Duodenal mucosa (tissue), 2 donors: ENCODE measurements around the gene ADAMTS18.

Experiments
- H3K27ac ChIP-seq: one replicate; pipeline ENCODE4 v1.7.0; 2013; ENCODE audit warnings: low read depth, low read length
- H3K27me3 ChIP-seq, 2 donors: one replicate each; pipeline ENCODE4 v1.7.0; 2013; ENCODE audit warnings: low read length in 2 of 2, control low read depth in 1 of 2; ENCODE audit not compliant: insufficient read depth in 2 of 2, control insufficient read depth in 1 of 2
- H3K36me3 ChIP-seq, 2 donors: one replicate each; pipeline ENCODE4 v1.7.0; 2013; ENCODE audit warnings: low read length in 2 of 2, control low read depth in 1 of 2; ENCODE audit not compliant: insufficient read depth in 2 of 2, control insufficient read depth in 1 of 2
- H3K4me1 ChIP-seq, 2 donors: one replicate each; pipeline ENCODE4 v1.7.0; 2013; ENCODE audit warnings: low read length in 2 of 2, control low read depth in 1 of 2; ENCODE audit not compliant: insufficient read depth in 2 of 2, control insufficient read depth in 1 of 2
- H3K4me3 ChIP-seq, 2 donors: one replicate each; pipeline ENCODE4 v1.7.0; 2013; ENCODE audit warnings: low read length in 2 of 2, low read depth in 1 of 2
- H3K9ac ChIP-seq, 2 donors: one replicate each; pipeline ENCODE4 v1.7.0; 2013; ENCODE audit warnings: low read length in 2 of 2, low read depth in 1 of 2
- H3K9me3 ChIP-seq, 2 donors: one replicate each; pipeline ENCODE4 v1.7.0; 2013; ENCODE audit warnings: low read length in 2 of 2, control low read depth in 1 of 2; ENCODE audit not compliant: control insufficient read depth in 1 of 2

Gene ADAMTS18

DNA sequence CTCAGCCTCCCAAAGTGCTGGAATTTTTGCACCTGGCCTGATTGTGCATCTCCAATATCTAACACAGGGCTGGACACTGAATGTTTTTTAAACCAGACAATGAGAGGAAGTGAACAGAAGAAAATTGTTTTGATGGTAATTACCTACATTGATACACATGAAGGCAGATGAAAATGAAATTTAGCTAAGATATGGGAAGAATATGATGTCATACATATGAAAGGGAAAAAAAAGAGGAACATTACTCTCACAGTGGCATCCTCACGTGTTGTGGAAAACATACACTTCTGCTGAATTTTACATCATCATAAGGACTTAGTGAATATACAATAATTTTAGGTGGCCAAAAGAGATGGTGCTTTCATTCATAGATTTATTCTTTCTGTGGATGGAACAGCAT, 124.0 kb downstream of the ADAMTS18 start:
- H3K9me3 ChIP-seq = no peaks in the 10 kb centered on the region
- H3K36me3 ChIP-seq = no peaks in the 10 kb centered on the region
- H3K27me3 ChIP-seq = no peaks in the 10 kb centered on the region
- no peak overlapping the region for H3K27ac ChIP-seq
- no peak overlapping the region for H3K4me3 ChIP-seq
- no peak overlapping the region for H3K9ac ChIP-seq
- no peaks in the 10 kb centered on the region for H3K4me1 ChIP-seq

DNA sequence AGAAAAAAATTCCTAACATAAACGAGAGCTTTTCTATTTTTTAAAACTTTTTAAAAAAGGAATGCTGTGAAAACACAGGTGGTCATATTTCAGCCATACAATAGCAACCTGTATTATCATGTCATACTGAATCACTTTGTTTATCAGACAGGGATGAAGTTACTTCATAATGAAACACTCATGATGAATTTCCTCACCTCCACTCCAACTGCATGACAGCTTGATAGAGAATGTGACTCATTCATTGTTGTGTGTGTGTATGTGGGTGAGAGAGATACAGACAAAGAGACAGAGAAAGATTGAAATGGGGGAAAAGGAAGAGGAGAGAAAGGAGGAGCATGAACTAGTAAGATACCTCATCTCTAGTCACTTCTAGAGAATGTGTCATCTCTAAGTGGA, 126.7 kb downstream of the ADAMTS18 start:
- H3K27ac ChIP-seq = no peak overlapping the region
- H3K4me3 ChIP-seq = no peak overlapping the region
- H3K27me3 ChIP-seq = no peaks in the 10 kb centered on the region
- no peaks in the 10 kb centered on the region for H3K4me1 ChIP-seq
- no peaks in the 10 kb centered on the region for H3K36me3 ChIP-seq
- no peak overlapping the region for H3K9ac ChIP-seq
- no peaks in the 10 kb centered on the region for H3K9me3 ChIP-seq

DNA sequence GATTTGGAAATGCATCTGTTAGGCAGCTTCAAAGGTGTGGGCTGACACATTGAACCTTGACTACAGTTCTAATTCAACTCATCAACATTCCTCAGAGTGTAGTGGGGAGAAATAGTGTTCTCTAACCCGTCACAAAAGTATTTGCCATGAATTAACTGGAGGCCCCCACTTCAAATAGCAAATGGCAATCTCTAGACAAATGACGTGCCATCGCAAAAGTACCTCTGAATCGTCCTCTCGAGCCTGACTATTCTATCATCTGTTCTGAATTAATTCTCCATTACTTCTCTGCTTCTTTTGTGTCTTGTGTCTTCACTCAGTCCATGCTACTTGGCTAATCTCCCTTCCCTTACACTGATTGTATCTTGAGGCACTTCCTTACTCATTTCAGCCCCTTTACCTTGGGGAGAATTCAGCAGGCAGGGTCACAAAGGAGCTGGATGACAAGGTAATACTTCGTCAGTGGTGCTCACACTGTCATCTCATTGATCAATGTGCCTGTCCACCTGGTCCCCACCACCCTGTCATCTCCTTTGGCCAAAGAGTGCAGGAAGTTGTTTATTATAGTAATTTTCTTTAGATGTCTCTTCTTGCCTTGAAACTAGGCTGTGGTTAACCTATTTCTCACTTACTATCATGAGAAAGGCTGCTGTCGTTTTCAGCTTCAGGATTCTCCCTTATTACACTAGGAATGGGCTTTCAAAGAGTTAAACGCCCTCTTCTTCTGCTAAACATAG, 127.2 kb downstream of the ADAMTS18 start:
- H3K4me3 ChIP-seq = no peak overlapping the region
- no peaks in the 10 kb centered on the region for H3K36me3 ChIP-seq
- no peak overlapping the region for H3K27ac ChIP-seq
- no peaks in the 10 kb centered on the region for H3K4me1 ChIP-seq
- no peaks in the 10 kb centered on the region for H3K9me3 ChIP-seq
- no peaks in the 10 kb centered on the region for H3K27me3 ChIP-seq
- no peak overlapping the region for H3K9ac ChIP-seq

DNA sequence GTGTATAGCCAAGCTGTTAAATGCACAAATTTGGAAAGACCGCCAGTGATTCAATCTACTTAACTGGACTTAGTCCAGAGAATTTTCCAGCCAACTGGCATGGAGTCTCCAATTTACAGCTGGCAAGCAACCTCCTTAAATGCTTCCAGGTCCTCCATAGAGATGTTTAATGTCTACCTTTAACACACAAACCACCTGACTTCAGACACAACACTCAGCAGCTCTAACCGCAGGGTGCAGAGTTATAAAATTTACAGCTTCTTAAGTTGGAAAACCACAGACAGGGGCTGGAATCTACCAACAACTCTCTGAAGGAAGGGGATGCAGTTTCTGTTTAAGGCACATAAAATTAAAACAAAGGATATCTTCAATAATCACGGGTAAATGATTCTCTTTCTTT, 128.8 kb downstream of the ADAMTS18 start:
- Histone ChIP-seq H3K9me3 (no peaks in the 10 kb centered on the region), H3K4me3 (no peak overlapping the region), H3K4me1 (no peaks in the 10 kb centered on the region), H3K36me3 (no peaks in the 10 kb centered on the region), H3K9ac (no peak overlapping the region), H3K27me3 (no peaks in the 10 kb centered on the region), H3K27ac (no peak overlapping the region)

DNA sequence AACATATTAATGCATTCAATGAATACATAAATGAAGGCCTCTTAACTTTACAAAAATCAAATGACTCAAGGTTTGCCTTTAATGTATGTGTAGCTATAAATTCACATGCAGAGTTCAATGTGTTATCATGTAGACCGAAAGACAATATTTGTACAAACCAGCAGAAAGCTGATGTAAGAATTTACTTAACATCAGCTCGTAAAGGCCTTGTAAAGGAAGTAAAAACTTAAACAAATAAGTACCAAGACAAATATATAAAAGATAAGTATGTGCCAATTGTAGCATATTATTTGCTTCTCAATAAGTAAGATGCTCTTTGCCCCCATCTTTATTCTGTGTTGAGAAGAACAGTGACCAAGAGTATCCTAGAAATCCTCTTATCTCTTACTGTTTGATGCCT, 130.0 kb downstream of the ADAMTS18 start:
- H3K9me3 ChIP-seq = no peaks in the 10 kb centered on the region
- H3K27ac ChIP-seq = no peak overlapping the region
- no peaks in the 10 kb centered on the region for H3K4me1 ChIP-seq
- H3K27me3 ChIP-seq = no peaks in the 10 kb centered on the region
- H3K4me3 ChIP-seq = no peak overlapping the region
- no peak overlapping the region for H3K9ac ChIP-seq
- no peaks in the 10 kb centered on the region for H3K36me3 ChIP-seq

DNA sequence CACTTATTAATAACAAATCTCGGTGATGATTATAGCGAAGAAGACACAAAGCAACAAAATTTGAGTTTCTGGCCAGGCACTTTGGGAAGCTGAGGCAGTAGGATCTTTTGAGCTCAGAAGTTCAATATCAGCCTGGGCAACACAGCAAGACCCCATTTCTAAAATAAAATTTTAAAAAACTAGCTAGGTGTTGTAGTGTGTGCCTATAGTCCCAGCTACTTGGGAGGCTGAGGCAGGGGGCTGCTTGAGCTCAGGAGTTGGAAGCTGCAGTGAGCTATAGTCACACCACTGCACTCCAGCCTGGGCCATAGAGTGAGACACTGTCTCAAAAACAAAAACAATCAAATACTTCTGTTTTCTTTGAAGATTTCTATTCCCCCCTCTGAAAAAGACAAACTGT, 130.7 kb downstream of the ADAMTS18 start:
- no peaks in the 10 kb centered on the region for H3K9me3 ChIP-seq
- no peaks in the 10 kb centered on the region for H3K36me3 ChIP-seq
- no peak overlapping the region for H3K27ac ChIP-seq
- no peak overlapping the region for H3K9ac ChIP-seq
- no peak overlapping the region for H3K4me3 ChIP-seq
- no peaks in the 10 kb centered on the region for H3K4me1 ChIP-seq
- H3K27me3 ChIP-seq = no peaks in the 10 kb centered on the region

DNA sequence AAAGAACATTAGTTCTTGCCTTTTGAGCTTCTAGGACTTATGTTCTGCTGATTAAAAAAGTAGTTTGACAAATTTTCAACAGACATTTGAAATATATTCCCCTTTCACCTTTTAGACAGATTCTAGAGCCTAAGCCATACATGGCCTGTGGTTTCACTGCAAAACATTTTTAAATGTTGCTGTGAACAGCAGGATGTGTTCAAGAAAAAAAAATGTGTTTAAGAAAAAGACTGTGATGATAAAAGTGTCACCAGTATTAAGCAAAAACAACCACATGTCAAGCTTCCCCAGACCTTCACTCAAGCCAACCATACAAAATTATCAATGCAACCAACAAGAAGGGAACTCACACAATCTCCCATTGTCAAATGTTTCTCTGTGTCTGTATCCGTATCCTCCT, 132.2 kb downstream of the ADAMTS18 start:
- Histone ChIP-seq H3K9me3 (no peaks in the 10 kb centered on the region), H3K27me3 (no peaks in the 10 kb centered on the region), H3K4me1 (no peaks in the 10 kb centered on the region), H3K36me3 (no peaks in the 10 kb centered on the region), H3K4me3 (no peak overlapping the region), H3K9ac (no peak overlapping the region), H3K27ac (no peak overlapping the region)

DNA sequence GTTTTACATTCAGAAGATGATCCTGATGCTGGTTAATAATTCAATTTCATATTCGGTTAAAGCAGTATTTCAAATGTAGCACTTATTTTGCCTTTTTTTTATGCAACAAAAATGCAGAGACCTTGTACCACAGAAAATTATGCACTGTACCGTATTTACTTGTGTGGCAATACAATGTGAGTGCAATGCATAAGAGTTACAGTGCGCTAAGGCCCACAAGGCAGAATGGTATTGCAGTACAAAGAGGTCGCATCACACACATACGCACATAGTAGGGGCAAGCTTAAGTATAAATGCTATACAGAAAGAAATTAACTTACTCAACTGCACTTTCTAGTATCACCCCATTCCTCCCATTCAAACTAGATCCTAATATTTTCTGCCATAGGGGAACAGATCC, 132.6 kb downstream of the ADAMTS18 start:
- no peaks in the 10 kb centered on the region for H3K27me3 ChIP-seq
- H3K27ac ChIP-seq = no peak overlapping the region
- H3K9ac ChIP-seq = no peak overlapping the region
- no peaks in the 10 kb centered on the region for H3K4me1 ChIP-seq
- no peak overlapping the region for H3K4me3 ChIP-seq
- no peaks in the 10 kb centered on the region for H3K9me3 ChIP-seq
- no peaks in the 10 kb centered on the region for H3K36me3 ChIP-seq

DNA sequence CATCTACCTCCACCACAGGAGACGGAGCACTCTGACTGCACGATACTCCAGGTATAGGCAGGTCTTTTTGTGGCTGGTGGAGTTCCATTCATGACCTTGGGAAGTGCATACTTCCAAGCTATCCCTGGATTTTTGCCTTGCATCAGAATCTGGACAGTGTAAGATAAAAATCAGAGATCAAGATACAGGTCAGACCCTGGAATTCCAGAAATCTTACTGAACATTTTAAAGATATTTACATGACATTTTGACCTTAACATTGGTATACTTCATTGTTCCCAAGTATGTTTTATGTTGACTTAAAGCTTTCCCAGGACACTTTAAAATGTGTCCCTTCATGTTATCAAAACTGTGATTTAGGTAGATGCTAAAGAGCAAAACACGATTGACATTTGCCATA, 134.6 kb downstream of the ADAMTS18 start:
- H3K4me3 ChIP-seq = no peak overlapping the region
- no peaks in the 10 kb centered on the region for H3K36me3 ChIP-seq
- no peak overlapping the region for H3K27ac ChIP-seq
- H3K9ac ChIP-seq = no peak overlapping the region
- no peaks in the 10 kb centered on the region for H3K4me1 ChIP-seq
- H3K27me3 ChIP-seq = no peaks in the 10 kb centered on the region
- H3K9me3 ChIP-seq = no peaks in the 10 kb centered on the region

DNA sequence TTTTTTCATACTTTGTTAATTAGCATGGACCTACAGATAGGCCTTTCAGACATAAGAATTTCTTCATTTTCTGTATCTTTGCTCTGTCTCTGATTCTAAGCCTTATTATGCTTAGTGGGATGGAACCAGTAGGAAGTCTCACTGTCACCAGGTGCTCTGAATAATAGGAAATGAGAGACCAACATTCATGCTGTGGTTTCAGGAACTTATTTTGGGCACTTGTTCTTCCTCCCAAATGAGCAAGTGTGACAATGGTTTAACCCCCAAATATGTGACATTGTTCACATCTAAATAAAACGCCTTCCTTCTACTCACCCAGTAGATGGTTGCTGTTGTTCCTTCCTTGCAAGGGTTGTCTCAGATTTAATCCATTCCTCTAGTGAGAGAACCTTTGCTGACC, 135.4 kb downstream of the ADAMTS18 start:
- H3K4me1 ChIP-seq = no peaks in the 10 kb centered on the region
- H3K27me3 ChIP-seq = no peaks in the 10 kb centered on the region
- H3K9ac ChIP-seq = no peak overlapping the region
- H3K4me3 ChIP-seq = no peak overlapping the region
- H3K36me3 ChIP-seq = no peaks in the 10 kb centered on the region
- no peak overlapping the region for H3K27ac ChIP-seq
- no peaks in the 10 kb centered on the region for H3K9me3 ChIP-seq
